Neural cell (in vitro differentiated cells): Measurements from ENCODE around the gene AFAP1. TPM values are rescaled to one million over a fixed set of nuclear protein-coding genes. Genes with fewer than 3 reads are reported as not detected.

Source experiments
- H2AFZ ChIP-seq: fragments of 200-600, 300-800 bp; sonication (generic), shearing (Covaris generic); 2 replicates; pipeline ENCODE4 v1.6.0; 2014; ENCODE audit warnings: low read depth, mild to moderate bottlenecking, antibody characterized with exemption, low read length, moderate library complexity
- H3F3A ChIP-seq: fragments of 200-600 bp; shearing (Covaris generic); 2 replicates; pipeline ENCODE4 v1.6.1; 2016; ENCODE audit warnings: mild to moderate bottlenecking, moderate library complexity, mixed read lengths, antibody characterized with exemption, low read length; ENCODE audit not compliant: insufficient read depth, poor library complexity, severe bottlenecking
- H3K27ac ChIP-seq: fragments of 200-600, 300-800 bp; sonication (generic), shearing (Covaris generic); 2 replicates; pipeline ENCODE4 v1.5.1; 2014; ENCODE audit warnings: mild to moderate bottlenecking, low read length, moderate library complexity
- H3K27me3 ChIP-seq: fragments of 300-800, 200-600 bp; sonication (generic), shearing (Covaris generic); 2 replicates; pipeline ENCODE4 v1.6.0; 2014; ENCODE audit warnings: mild to moderate bottlenecking, low read depth, low read length, moderate library complexity; ENCODE audit not compliant: insufficient read depth
- H3K36me3 ChIP-seq: fragments of 300-800, 200-600 bp; sonication (generic), shearing (Covaris generic); 2 replicates; pipeline ENCODE4 v1.5.1; 2014; ENCODE audit warnings: mild to moderate bottlenecking, antibody characterized with exemption, low read length, moderate library complexity; ENCODE audit not compliant: insufficient read depth
- H3K4me2 ChIP-seq: fragments of 300-800, 200-600 bp; sonication (generic), shearing (Covaris generic); 2 replicates; pipeline ENCODE4 v1.6.0; 2014; ENCODE audit warnings: mild to moderate bottlenecking, low read length
- H3K4me3 ChIP-seq: fragments of 300-800, 200-600 bp; sonication (generic), shearing (Covaris generic); 2 replicates; pipeline ENCODE4 v1.5.1; 2014; ENCODE audit warnings: mild to moderate bottlenecking, low read length, moderate library complexity
- H3K79me2 ChIP-seq: fragments of 200-600 bp; shearing (Covaris generic); replicated peaks from 2 replicates; pipeline ENCODE4 v1.6.0; 2014; ENCODE audit warnings: mild to moderate bottlenecking, low read length, moderate library complexity; ENCODE audit not compliant: insufficient read depth
- H3K9ac ChIP-seq: fragments of 300-800, 200-600 bp; sonication (generic), shearing (Covaris generic); 2 replicates; pipeline ENCODE4 v1.6.1; 2016; ENCODE audit warnings: mild to moderate bottlenecking, low read length, mixed read lengths
- H3K9me2 ChIP-seq: fragments of 200-600 bp; shearing (Covaris generic); 2 replicates; pipeline ENCODE4 v1.6.1; 2016; ENCODE audit warnings: mild to moderate bottlenecking, low read length, mixed read lengths; ENCODE audit not compliant: insufficient read depth
- H3K9me3 ChIP-seq: fragments of 200-600, 300-800 bp; sonication (generic), shearing (Covaris generic); 2 replicates; pipeline ENCODE4 v1.6.1; 2016; ENCODE audit warnings: mild to moderate bottlenecking, mixed run types, low read length, moderate library complexity, mixed read lengths
- H4K20me1 ChIP-seq: fragments of 200-600 bp; shearing (Covaris generic); 2 replicates; pipeline ENCODE4 v1.6.1; 2016; ENCODE audit warnings: mild to moderate bottlenecking, mixed run types; ENCODE audit not compliant: insufficient read depth
- EP300 ChIP-seq: fragments of 450-650 bp; conservative IDR thresholded peaks from 2 replicates; pipeline ENCODE4 v1.6.1; 2014; ENCODE audit warnings: antibody characterized with exemption, mild to moderate bottlenecking, moderate library complexity; ENCODE audit not compliant: poor library complexity, severe bottlenecking
- EZH2 ChIP-seq: fragments of 200-600, 300-800 bp; shearing (Covaris generic), sonication (generic); IDR thresholded peaks from 2 replicates; pipeline ENCODE4 v1.6.1; 2014; ENCODE audit warnings: antibody characterized with exemption, low read length, borderline replicate concordance, mild to moderate bottlenecking; ENCODE audit not compliant: insufficient read depth, poor library complexity, severe bottlenecking
- MXI1 ChIP-seq: fragments of 450-650 bp; conservative IDR thresholded peaks from 2 replicates; pipeline ENCODE4 v1.6.1; 2014; ENCODE audit warnings: antibody characterized with exemption, mild to moderate bottlenecking; ENCODE audit not compliant: poor library complexity, severe bottlenecking
- POLR2AphosphoS5 ChIP-seq: IDR thresholded peaks from 2 replicates; pipeline ENCODE4 v1.6.1; 2012
- RAD21 ChIP-seq: fragments of 450-650 bp; conservative IDR thresholded peaks from 2 replicates; pipeline ENCODE4 v1.6.1; 2014; ENCODE audit warnings: antibody characterized with exemption, mild to moderate bottlenecking, moderate library complexity
- SMC3 ChIP-seq: fragments of 450-650 bp; conservative IDR thresholded peaks from 2 replicates; pipeline ENCODE4 v1.6.1; 2014; ENCODE audit warnings: antibody characterized with exemption, mild to moderate bottlenecking, moderate library complexity; ENCODE audit not compliant: poor library complexity
- TAF1 ChIP-seq: IDR thresholded peaks from 2 replicates; pipeline ENCODE4 v1.6.1; 2012; ENCODE audit warnings: low read depth
- polyA plus RNA-seq: library from polyadenylated mRNA; depleted of rRNA; stranded (reverse); fragments of >200 nt; gene quantifications from 2 replicates; pipeline ENCODE4 v1.2.3, GENCODE V29; 2014
- TF ChIP-seq, protein P1 (sequence below): fragments of 450-650 bp; IDR thresholded peaks from 2 replicates; pipeline ENCODE4 v1.5.1; 2014; ENCODE audit warnings: antibody characterized with exemption, mild to moderate bottlenecking, moderate library complexity; ENCODE audit not compliant: poor library complexity, severe bottlenecking
- TF ChIP-seq, protein P2 (sequence below): IDR thresholded peaks from 2 replicates; pipeline ENCODE4 v1.6.1; 2012; ENCODE audit warnings: borderline replicate concordance

Gene AFAP1
- polyA plus RNA-seq, 1 donor from 2014 or later = 38.9 TPM

GRCh38 chr4:7797330-7797729 is 142.3 kb downstream of the AFAP1 start:
- no peaks in the 10 kb centered on the region for H4K20me1 ChIP-seq
- peaks cover 8% of the 10 kb centered on the region for H3K36me3 ChIP-seq
- H3K9me3 ChIP-seq = no peaks in the 10 kb centered on the region
- H3K27ac ChIP-seq = no peak overlapping the region
- no peak overlapping the region for H2AFZ ChIP-seq
- H3K9me2 ChIP-seq = no peaks in the 10 kb centered on the region
- H3K79me2 ChIP-seq = no peaks in the 10 kb centered on the region
- no peaks in the 10 kb centered on the region for H3K27me3 ChIP-seq
- TF ChIP-seq, protein P1, sequence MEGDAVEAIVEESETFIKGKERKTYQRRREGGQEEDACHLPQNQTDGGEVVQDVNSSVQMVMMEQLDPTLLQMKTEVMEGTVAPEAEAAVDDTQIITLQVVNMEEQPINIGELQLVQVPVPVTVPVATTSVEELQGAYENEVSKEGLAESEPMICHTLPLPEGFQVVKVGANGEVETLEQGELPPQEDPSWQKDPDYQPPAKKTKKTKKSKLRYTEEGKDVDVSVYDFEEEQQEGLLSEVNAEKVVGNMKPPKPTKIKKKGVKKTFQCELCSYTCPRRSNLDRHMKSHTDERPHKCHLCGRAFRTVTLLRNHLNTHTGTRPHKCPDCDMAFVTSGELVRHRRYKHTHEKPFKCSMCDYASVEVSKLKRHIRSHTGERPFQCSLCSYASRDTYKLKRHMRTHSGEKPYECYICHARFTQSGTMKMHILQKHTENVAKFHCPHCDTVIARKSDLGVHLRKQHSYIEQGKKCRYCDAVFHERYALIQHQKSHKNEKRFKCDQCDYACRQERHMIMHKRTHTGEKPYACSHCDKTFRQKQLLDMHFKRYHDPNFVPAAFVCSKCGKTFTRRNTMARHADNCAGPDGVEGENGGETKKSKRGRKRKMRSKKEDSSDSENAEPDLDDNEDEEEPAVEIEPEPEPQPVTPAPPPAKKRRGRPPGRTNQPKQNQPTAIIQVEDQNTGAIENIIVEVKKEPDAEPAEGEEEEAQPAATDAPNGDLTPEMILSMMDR = no peak
- no peak for TF ChIP-seq EZH2
- no peak for TF ChIP-seq SMC3
- TF ChIP-seq POLR2AphosphoS5 = no peak
- H3K4me3 ChIP-seq = no peak overlapping the region
- no peak overlapping the region for H3K9ac ChIP-seq
- no peak overlapping the region for H3K4me2 ChIP-seq
- no peaks in the 10 kb centered on the region for H3F3A ChIP-seq

GRCh38 chr4:7795983-7796382 is 143.7 kb downstream of the AFAP1 start:
- no peaks in the 10 kb centered on the region for H3K79me2 ChIP-seq
- H3K9me3 ChIP-seq = no peaks in the 10 kb centered on the region

GRCh38 chr4:7793186-7793585 is 146.5 kb downstream of the AFAP1 start:
- no peaks in the 10 kb centered on the region for H3F3A ChIP-seq
- H3K27me3 ChIP-seq = no peaks in the 10 kb centered on the region
- H3K9ac ChIP-seq = no peak overlapping the region
- H2AFZ ChIP-seq = no peak overlapping the region
- H3K9me2 ChIP-seq = no peaks in the 10 kb centered on the region
- no peaks in the 10 kb centered on the region for H3K9me3 ChIP-seq
- H3K27ac ChIP-seq = no peak overlapping the region
- H3K4me3 ChIP-seq = no peak overlapping the region
- H3K4me2 ChIP-seq = no peak overlapping the region
- H4K20me1 ChIP-seq = no peaks in the 10 kb centered on the region
- H3K36me3 ChIP-seq = no peaks in the 10 kb centered on the region
- TF ChIP-seq MXI1 = no peak
- no peak for TF ChIP-seq SMC3
- no peak for TF ChIP-seq EZH2
- TF ChIP-seq, protein P1 = no peak
- TF ChIP-seq, protein P2, sequence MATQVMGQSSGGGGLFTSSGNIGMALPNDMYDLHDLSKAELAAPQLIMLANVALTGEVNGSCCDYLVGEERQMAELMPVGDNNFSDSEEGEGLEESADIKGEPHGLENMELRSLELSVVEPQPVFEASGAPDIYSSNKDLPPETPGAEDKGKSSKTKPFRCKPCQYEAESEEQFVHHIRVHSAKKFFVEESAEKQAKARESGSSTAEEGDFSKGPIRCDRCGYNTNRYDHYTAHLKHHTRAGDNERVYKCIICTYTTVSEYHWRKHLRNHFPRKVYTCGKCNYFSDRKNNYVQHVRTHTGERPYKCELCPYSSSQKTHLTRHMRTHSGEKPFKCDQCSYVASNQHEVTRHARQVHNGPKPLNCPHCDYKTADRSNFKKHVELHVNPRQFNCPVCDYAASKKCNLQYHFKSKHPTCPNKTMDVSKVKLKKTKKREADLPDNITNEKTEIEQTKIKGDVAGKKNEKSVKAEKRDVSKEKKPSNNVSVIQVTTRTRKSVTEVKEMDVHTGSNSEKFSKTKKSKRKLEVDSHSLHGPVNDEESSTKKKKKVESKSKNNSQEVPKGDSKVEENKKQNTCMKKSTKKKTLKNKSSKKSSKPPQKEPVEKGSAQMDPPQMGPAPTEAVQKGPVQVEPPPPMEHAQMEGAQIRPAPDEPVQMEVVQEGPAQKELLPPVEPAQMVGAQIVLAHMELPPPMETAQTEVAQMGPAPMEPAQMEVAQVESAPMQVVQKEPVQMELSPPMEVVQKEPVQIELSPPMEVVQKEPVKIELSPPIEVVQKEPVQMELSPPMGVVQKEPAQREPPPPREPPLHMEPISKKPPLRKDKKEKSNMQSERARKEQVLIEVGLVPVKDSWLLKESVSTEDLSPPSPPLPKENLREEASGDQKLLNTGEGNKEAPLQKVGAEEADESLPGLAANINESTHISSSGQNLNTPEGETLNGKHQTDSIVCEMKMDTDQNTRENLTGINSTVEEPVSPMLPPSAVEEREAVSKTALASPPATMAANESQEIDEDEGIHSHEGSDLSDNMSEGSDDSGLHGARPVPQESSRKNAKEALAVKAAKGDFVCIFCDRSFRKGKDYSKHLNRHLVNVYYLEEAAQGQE = no peak
- TF ChIP-seq POLR2AphosphoS5 = no peak
- no peak for TF ChIP-seq TAF1
- TF ChIP-seq EP300 = no peak
- no peak for TF ChIP-seq RAD21
- H3K79me2 ChIP-seq = no peaks in the 10 kb centered on the region

More at GRCh38 chr4:7795983-7796382, 143.7 kb downstream of the AFAP1 start:
- Histone ChIP-seq H3F3A (no peaks in the 10 kb centered on the region), H2AFZ (no peak overlapping the region), H3K4me2 (no peak overlapping the region), H3K27ac (no peak overlapping the region), H3K9ac (no peak overlapping the region), H4K20me1 (no peaks in the 10 kb centered on the region), H3K27me3 (no peaks in the 10 kb centered on the region), H3K36me3 (peaks cover 8% of the 10 kb centered on the region), H3K4me3 (no peak overlapping the region), H3K9me2 (no peaks in the 10 kb centered on the region)
- TF ChIP-seq TAF1 (no peak), EP300 (no peak)
